Measurements from ENCODE around the gene WDFY4. TPM values are rescaled to one million over a fixed set of nuclear protein-coding genes. Genes with fewer than 3 reads are reported as not detected.

The WDFY4 gene
- total and polyA plus RNA-seq, 2 of the 13 experiments (the other 11 are each of a cell fraction or from before 2014, with no cell fraction given), result not detected

DNA sequence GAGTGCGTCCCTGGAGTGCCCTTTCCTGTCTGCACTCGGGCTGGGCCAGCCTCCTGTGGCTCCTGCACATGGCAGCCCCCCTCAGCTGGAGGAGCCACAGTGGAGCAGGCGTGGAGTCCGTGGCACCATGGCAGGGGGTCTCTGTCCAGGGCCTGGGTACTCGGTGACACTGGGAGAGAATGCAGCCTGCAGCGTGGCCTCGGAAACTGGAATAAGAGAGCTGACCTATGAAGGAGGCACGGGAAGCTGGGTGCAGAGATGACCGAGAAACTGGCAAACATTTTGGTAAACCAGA is 25.8 kb upstream of the WDFY4 start:
- POLR2A ChIA-PET, result no interaction called here
- ATAC-seq (no peak), DNase-seq (ENCODE audit: low spot score) (no peak), FAIRE-seq (no peak)
- Histone ChIP-seq H3K36me3 (replicated peaks in 1 of 2; ENCODE audit: control insufficient read depth in 1 of 2, insufficient read depth in 2 of 2, low read length in 2 of 2) (no peaks in the 10 kb centered on the region), H3K27ac (ENCODE audit: extremely low read length, insufficient read depth, low read length) (no peak overlapping the region), H2AFZ (ENCODE audit: low read length) (no peak overlapping the region), H3K9me3 (ENCODE audit: low read length) (no peaks in the 10 kb centered on the region), H3K4me3 (replicated peaks in 1 of 3; ENCODE audit: insufficient read depth in 1 of 3, low read depth in 2 of 3, low read length in 3 of 3) (no peak overlapping the region), H3K79me2 (ENCODE audit: insufficient read depth, low read length) (no peaks in the 10 kb centered on the region), H3K27me3 (ENCODE audit: control insufficient read depth in 1 of 2, insufficient read depth in 2 of 2, low read length in 2 of 2) (peaks cover 4 to 19% of the 10 kb centered on the region in 2 experiments; a peak in 4 of 5 replicates), H3K4me1 (ENCODE audit: insufficient read depth, low read length) (peaks cover 16% of the 10 kb centered on the region), H4K20me1 (ENCODE audit: insufficient read depth, low read length) (no peaks in the 10 kb centered on the region), H3K9ac (ENCODE audit: insufficient read depth, low read depth, low read length) (no peak overlapping the region), H3K4me2 (ENCODE audit: low read depth, low read length) (no peak overlapping the region)
- TF ChIP-seq NFRKB (IDR thresholded peaks at IDR 0.05) (no peak), SIN3A (IDR thresholded peaks at IDR 0.05; ENCODE audit: borderline replicate concordance, low read depth, low read length) (no peak), ZFP90 (CRISPR knock-in tag; IDR thresholded peaks at IDR 0.05; ENCODE audit: borderline replicate concordance) (no peak), NFE2 (CRISPR knock-in tag; IDR thresholded peaks at IDR 0.05) (no peak), PHF21A (CRISPR knock-in tag; IDR thresholded peaks at IDR 0.05) (no peak), SNAPC4 (CRISPR knock-in tag; IDR thresholded peaks at IDR 0.05) (no peak), SKIL (CRISPR knock-in tag; IDR thresholded peaks at IDR 0.05; ENCODE audit: borderline replicate concordance) (no peak), IKZF5 (CRISPR knock-in tag; IDR thresholded peaks at IDR 0.05) (no peak)
- TF ChIP-seq, protein P1, sequence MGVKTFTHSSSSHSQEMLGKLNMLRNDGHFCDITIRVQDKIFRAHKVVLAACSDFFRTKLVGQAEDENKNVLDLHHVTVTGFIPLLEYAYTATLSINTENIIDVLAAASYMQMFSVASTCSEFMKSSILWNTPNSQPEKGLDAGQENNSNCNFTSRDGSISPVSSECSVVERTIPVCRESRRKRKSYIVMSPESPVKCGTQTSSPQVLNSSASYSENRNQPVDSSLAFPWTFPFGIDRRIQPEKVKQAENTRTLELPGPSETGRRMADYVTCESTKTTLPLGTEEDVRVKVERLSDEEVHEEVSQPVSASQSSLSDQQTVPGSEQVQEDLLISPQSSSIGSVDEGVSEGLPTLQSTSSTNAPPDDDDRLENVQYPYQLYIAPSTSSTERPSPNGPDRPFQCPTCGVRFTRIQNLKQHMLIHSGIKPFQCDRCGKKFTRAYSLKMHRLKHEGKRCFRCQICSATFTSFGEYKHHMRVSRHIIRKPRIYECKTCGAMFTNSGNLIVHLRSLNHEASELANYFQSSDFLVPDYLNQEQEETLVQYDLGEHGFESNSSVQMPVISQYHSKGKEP (CRISPR knock-in tag; IDR thresholded peaks at IDR 0.05), result no peak
- TF ChIP-seq, protein P2, sequence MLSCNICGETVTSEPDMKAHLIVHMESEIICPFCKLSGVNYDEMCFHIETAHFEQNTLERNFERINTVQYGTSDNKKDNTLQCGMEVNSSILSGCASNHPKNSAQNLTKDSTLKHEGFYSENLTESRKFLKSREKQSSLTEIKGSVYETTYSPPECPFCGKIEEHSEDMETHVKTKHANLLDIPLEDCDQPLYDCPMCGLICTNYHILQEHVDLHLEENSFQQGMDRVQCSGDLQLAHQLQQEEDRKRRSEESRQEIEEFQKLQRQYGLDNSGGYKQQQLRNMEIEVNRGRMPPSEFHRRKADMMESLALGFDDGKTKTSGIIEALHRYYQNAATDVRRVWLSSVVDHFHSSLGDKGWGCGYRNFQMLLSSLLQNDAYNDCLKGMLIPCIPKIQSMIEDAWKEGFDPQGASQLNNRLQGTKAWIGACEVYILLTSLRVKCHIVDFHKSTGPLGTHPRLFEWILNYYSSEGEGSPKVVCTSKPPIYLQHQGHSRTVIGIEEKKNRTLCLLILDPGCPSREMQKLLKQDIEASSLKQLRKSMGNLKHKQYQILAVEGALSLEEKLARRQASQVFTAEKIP (CRISPR knock-in tag; IDR thresholded peaks at IDR 0.05; ENCODE audit: borderline replicate concordance), result no peak
- no TSS peak for BruUV-seq (replicated peaks)
- WGBS (ENCODE audit: low lambda C conversion rate), result 25% methylated on average over 9 of the region's 9 CpGs
- in situ Hi-C loops (cut with HindIII; ENCODE audit: extremely low pct_ligation_motif_present, low pct_unique_long_range_greater_than_20kb) (loop anchor here (5.0 to 25.0 kb wide), 4 partner anchors 107 to 856 kb away; no protein-coding TSS in a partner anchor), intact Hi-C loops (cut with micrococcal nuclease; ENCODE audit: unreplicated experiment) (loop anchor here (2.0 to 5.0 kb wide), 3 partner anchors 297 to 860 kb away; no protein-coding TSS in a partner anchor)
- CTCF ChIA-PET (ENCODE audit: low intra/inter-chr PET ratio, low total read pairs), result no interaction called here

Measured in HepG2 (cell line).